ENCODE results near the gene TMC3. TPM values are rescaled to one million over a fixed set of nuclear protein-coding genes. Genes with fewer than 3 reads are reported as not detected.

The TMC3 gene
- total RNA-seq, 2 experiments from 2014 or later, result not detected

- Histone ChIP-seq H3K4me1 (ENCODE audit: insufficient read depth, low read length, poor library complexity, severe bottlenecking) (no peaks in the 10 kb centered on the region), H3K79me2 (ENCODE audit: insufficient read depth, low read depth, low read length) (no peaks in the 10 kb centered on the region), H2AFZ (ENCODE audit: low read length) (no peak overlapping the region), H3K36me3 (ENCODE audit: insufficient read depth, low read length) (no peaks in the 10 kb centered on the region), H3K27ac (ENCODE audit: low read depth, low read length, poor library complexity, severe bottlenecking) (no peak overlapping the region), H3K4me2 (ENCODE audit: low read length) (no peak overlapping the region), H3K9me2 (ENCODE audit: insufficient read depth, low read length) (no peaks in the 10 kb centered on the region), H3K9me3 (ENCODE audit: low read length) (no peaks in the 10 kb centered on the region), H4K20me1 (ENCODE audit: insufficient read depth, low read length) (no peaks in the 10 kb centered on the region), H3K4me3 (ENCODE audit: low read depth, low read length, poor library complexity, severe bottlenecking) (no peak overlapping the region)
- TF ChIP-seq CTCF (conservative IDR thresholded peaks at IDR 0.05; ENCODE audit: low read length), result no peak
- TF ChIP-seq EZH2phosphoT487 (IDR thresholded peaks at IDR 0.05; ENCODE audit: borderline replicate concordance, low read depth, low read length), result no peak
- POLR2A ChIA-PET, result interaction anchor here (0.7 kb wide), 1 partner anchor 1775 kb away, joined by 3 read pairs; no protein-coding TSS in a partner anchor
- no peak for DNase-seq (ENCODE audit: low spot score)
- CTCF ChIA-PET (ENCODE audit: unreplicated experiment), result no interaction called here
- intact Hi-C loops (cut with micrococcal nuclease; ENCODE audit: unreplicated experiment), result no loop called here
- BruUV-seq (replicated peaks), result no TSS peak
These were observed 39.8 kb upstream of the TMC3 start for GRCh38 chr15:81413851-81414250.

- no TSS peak for BruUV-seq (replicated peaks)
- H3K4me1 ChIP-seq (ENCODE audit: insufficient read depth, low read length, poor library complexity, severe bottlenecking), result no peaks in the 10 kb centered on the region
- no peaks in the 10 kb centered on the region for H3K36me3 ChIP-seq (ENCODE audit: insufficient read depth, low read length)
- TF ChIP-seq CTCF (conservative IDR thresholded peaks at IDR 0.05; ENCODE audit: low read length) (no peak), EZH2phosphoT487 (IDR thresholded peaks at IDR 0.05; ENCODE audit: borderline replicate concordance, low read depth, low read length) (no peak)
- no peak overlapping the region for H2AFZ ChIP-seq (ENCODE audit: low read length)
- H3K4me3 ChIP-seq (ENCODE audit: low read depth, low read length, poor library complexity, severe bottlenecking), result no peak overlapping the region
- H3K27ac ChIP-seq (ENCODE audit: low read depth, low read length, poor library complexity, severe bottlenecking), result no peak overlapping the region
- DNase-seq (ENCODE audit: low spot score), result no peak
- H4K20me1 ChIP-seq (ENCODE audit: insufficient read depth, low read length), result no peaks in the 10 kb centered on the region
- no peak overlapping the region for H3K4me2 ChIP-seq (ENCODE audit: low read length)
- no peaks in the 10 kb centered on the region for H3K79me2 ChIP-seq (ENCODE audit: insufficient read depth, low read depth, low read length)
- ChIA-PET CTCF (ENCODE audit: unreplicated experiment) (no interaction called here), POLR2A (no interaction called here)
- no peaks in the 10 kb centered on the region for H3K9me2 ChIP-seq (ENCODE audit: insufficient read depth, low read length)
- no peaks in the 10 kb centered on the region for H3K9me3 ChIP-seq (ENCODE audit: low read length)
- intact Hi-C loops (cut with micrococcal nuclease; ENCODE audit: unreplicated experiment), result no loop called here
These were observed 38.1 kb upstream of the TMC3 start for GRCh38 chr15:81411969-81412633.

- ChIA-PET POLR2A (interaction anchor here (1.0 kb wide), 1 partner anchor 10 kb away, joined by 3 read pairs; no protein-coding TSS in a partner anchor), CTCF (ENCODE audit: unreplicated experiment) (no interaction called here)
- no peaks in the 10 kb centered on the region for H4K20me1 ChIP-seq (ENCODE audit: insufficient read depth, low read length)
- H3K27ac ChIP-seq (ENCODE audit: low read depth, low read length, poor library complexity, severe bottlenecking), result no peak overlapping the region
- no peak for DNase-seq (ENCODE audit: low spot score)
- intact Hi-C loops (cut with micrococcal nuclease; ENCODE audit: unreplicated experiment), result no loop called here
- no peak for TF ChIP-seq CTCF (conservative IDR thresholded peaks at IDR 0.05; ENCODE audit: low read length)
- no peak for TF ChIP-seq EZH2phosphoT487 (IDR thresholded peaks at IDR 0.05; ENCODE audit: borderline replicate concordance, low read depth, low read length)
- H3K36me3 ChIP-seq (ENCODE audit: insufficient read depth, low read length), result no peaks in the 10 kb centered on the region
- BruUV-seq (replicated peaks), result no TSS peak
- no peaks in the 10 kb centered on the region for H3K9me3 ChIP-seq (ENCODE audit: low read length)
- no peaks in the 10 kb centered on the region for H3K79me2 ChIP-seq (ENCODE audit: insufficient read depth, low read depth, low read length)
- H3K4me2 ChIP-seq (ENCODE audit: low read length), result no peak overlapping the region
- no peak overlapping the region for H3K4me3 ChIP-seq (ENCODE audit: low read depth, low read length, poor library complexity, severe bottlenecking)
- no peaks in the 10 kb centered on the region for H3K4me1 ChIP-seq (ENCODE audit: insufficient read depth, low read length, poor library complexity, severe bottlenecking)
- H2AFZ ChIP-seq (ENCODE audit: low read length), result no peak overlapping the region
- H3K9me2 ChIP-seq (ENCODE audit: insufficient read depth, low read length), result no peaks in the 10 kb centered on the region
These were observed 37.0 kb upstream of the TMC3 start for GRCh38 chr15:81411051-81411450.
